HEK293 (cell line): Measurements from ENCODE around the gene GDF9.

Experiments used
- CTCF ChIA-PET: fragments of 350-600 bp; formaldehyde crosslinking; extraction: SDS; loops from one replicate; lab custom pipeline; 2021; ENCODE audit warnings: antibody characterized with exemption; lab: Yijun Ruan, JAX
- POLR2A ChIA-PET: fragments of 300-600 bp; formaldehyde crosslinking; extraction: SDS; loops from one replicate; lab custom pipeline; 2020; ENCODE audit warnings: antibody characterized with exemption, inconsistent platforms; lab: Yijun Ruan, JAX
- H3K27ac ChIP-seq: fragments of 200-500 bp; sonication (Bioruptor generic); 2 replicates; pipeline ENCODE4 v1.5.1; 2014; ENCODE audit warnings: low read depth, low read length, control low read depth, inconsistent platforms; ENCODE audit errors: extremely low read depth
- H3K36me3 ChIP-seq, 2 experiments: fragments of 200-500 bp in 1 of 2; sonication (Bioruptor generic) in 1 of 2; 1 replicate in 1 of 2; 2 replicates in 1 of 2; pipeline ENCODE4 v1.5.1; 2014 to 2017; ENCODE audit warnings: inconsistent platforms in 2 of 2, low read length in 2 of 2; ENCODE audit not compliant: control insufficient read depth in 2 of 2, insufficient read depth in 1 of 2
- H3K4me1 ChIP-seq: fragments of 200-500 bp; sonication (Bioruptor generic); 2 replicates; pipeline ENCODE4 v1.5.1; 2014; ENCODE audit warnings: mild to moderate bottlenecking, low read length, inconsistent platforms; ENCODE audit not compliant: control insufficient read depth, insufficient read depth
- H3K4me3 ChIP-seq: 2 replicates; pipeline ENCODE4 v1.5.1; 2011; ENCODE audit warnings: low read depth, mild to moderate bottlenecking, control low read depth, low read length, moderate library complexity
- H3K9me3 ChIP-seq: fragments of 200-500 bp; sonication (Bioruptor generic); 2 replicates; pipeline ENCODE4 v1.5.1; 2014; ENCODE audit warnings: low read depth, low read length, inconsistent platforms; ENCODE audit not compliant: control insufficient read depth, insufficient read depth
- BCL11B ChIP-seq: fragments of 450-650 bp; formaldehyde crosslinking; IDR thresholded peaks from 2 replicates; pipeline ENCODE4 v1.5.1; 2016; ENCODE audit warnings: low read depth, missing biosample characterization, missing genetic modification characterization
- KLF1 ChIP-seq: fragments of 450-650 bp; formaldehyde crosslinking; IDR thresholded peaks from 2 replicates; pipeline ENCODE4 v1.5.1; 2016; ENCODE audit warnings: missing biosample characterization, missing genetic modification characterization
- ZBTB8A ChIP-seq: fragments of 450-650 bp; formaldehyde crosslinking; IDR thresholded peaks from 2 replicates; pipeline ENCODE4 v1.5.1; 2016; ENCODE audit warnings: missing biosample characterization, missing genetic modification characterization
- ZFP37 ChIP-seq: fragments of 450-650 bp; formaldehyde crosslinking; IDR thresholded peaks from 2 replicates; pipeline ENCODE4 v1.5.1; 2016; ENCODE audit warnings: missing biosample characterization, missing genetic modification characterization
- ZNF155 ChIP-seq: fragments of 450-650 bp; formaldehyde crosslinking; IDR thresholded peaks from 2 replicates; pipeline ENCODE4 v1.5.1; 2016; ENCODE audit warnings: missing biosample characterization, missing genetic modification characterization
- ZNF157 ChIP-seq: fragments of 450-650 bp; formaldehyde crosslinking; IDR thresholded peaks from 2 replicates; pipeline ENCODE4 v1.5.1; 2016; ENCODE audit warnings: missing biosample characterization, missing genetic modification characterization
- ZNF24 ChIP-seq: fragments of 450-650 bp; formaldehyde crosslinking; IDR thresholded peaks from 2 replicates; pipeline ENCODE4 v1.5.1; 2016; ENCODE audit warnings: missing biosample characterization, missing genetic modification characterization
- ZNF521 ChIP-seq: fragments of 450-650 bp; formaldehyde crosslinking; IDR thresholded peaks from 2 replicates; pipeline ENCODE4 v1.5.1; 2017; ENCODE audit warnings: missing biosample characterization, mild to moderate bottlenecking, missing genetic modification characterization
- ZNF530 ChIP-seq: fragments of 450-650 bp; formaldehyde crosslinking; IDR thresholded peaks from 2 replicates; pipeline ENCODE4 v1.5.1; 2016; ENCODE audit warnings: low read depth, missing biosample characterization, missing genetic modification characterization
- ZNF596 ChIP-seq: fragments of 450-650 bp; IDR thresholded peaks from 2 replicates; pipeline ENCODE4 v1.5.0; 2018; ENCODE audit warnings: missing biosample characterization, mild to moderate bottlenecking, missing genetic modification characterization, moderate library complexity
- ZNF623 ChIP-seq: fragments of 450-650 bp; formaldehyde crosslinking; IDR thresholded peaks from 2 replicates; pipeline ENCODE4 v1.5.1; 2016; ENCODE audit warnings: missing biosample characterization, missing genetic modification characterization
- ZNF654 ChIP-seq: fragments of 450-650 bp; formaldehyde crosslinking; IDR thresholded peaks from 2 replicates; pipeline ENCODE4 v1.5.1; 2016; ENCODE audit warnings: low read depth, missing biosample characterization, missing genetic modification characterization
- ZNF785 ChIP-seq: fragments of 450-650 bp; formaldehyde crosslinking; IDR thresholded peaks from 2 replicates; pipeline ENCODE4 v1.5.1; 2016; ENCODE audit warnings: missing biosample characterization, missing genetic modification characterization
- ZNF843 ChIP-seq: fragments of 450-650 bp; formaldehyde crosslinking; IDR thresholded peaks from 2 replicates; pipeline ENCODE4 v1.5.1; 2016; ENCODE audit warnings: missing biosample characterization, missing genetic modification characterization
- ZSCAN16 ChIP-seq: fragments of 450-650 bp; formaldehyde crosslinking; IDR thresholded peaks from 2 replicates; pipeline ENCODE4 v1.5.1; 2016; ENCODE audit warnings: missing biosample characterization, missing genetic modification characterization
- TF ChIP-seq, protein P1 (sequence below): sonication (generic); formaldehyde crosslinking; IDR thresholded peaks from 2 replicates; pipeline ENCODE4 v1.8.1; 2022; ENCODE audit warnings: mild to moderate bottlenecking, moderate library complexity, missing genetic modification reagents
- TF ChIP-seq, protein P2 (sequence below): fragments of 450-650 bp; IDR thresholded peaks from 2 replicates; pipeline ENCODE4 v1.5.1; 2018; ENCODE audit warnings: missing biosample characterization, missing genetic modification characterization
- TF ChIP-seq, protein P3 (sequence below): fragments of 450-650 bp; formaldehyde crosslinking; IDR thresholded peaks from 2 replicates; pipeline ENCODE4 v1.5.1; 2017; ENCODE audit warnings: missing biosample characterization, mild to moderate bottlenecking, missing genetic modification characterization, moderate library complexity
- TF ChIP-seq, protein P4 (sequence below): fragments of 450-650 bp; formaldehyde crosslinking; IDR thresholded peaks from 2 replicates; pipeline ENCODE4 v1.5.1; 2016; ENCODE audit warnings: missing biosample characterization, missing genetic modification characterization
- TF ChIP-seq, protein P5 (sequence below): fragments of 450-650 bp; formaldehyde crosslinking; IDR thresholded peaks from 2 replicates; pipeline ENCODE4 v1.5.1; 2016; ENCODE audit warnings: missing biosample characterization, missing genetic modification characterization
- TF ChIP-seq, protein P6 (sequence below): fragments of 450-650 bp; formaldehyde crosslinking; IDR thresholded peaks from 2 replicates; pipeline ENCODE4 v1.5.1; 2017; ENCODE audit warnings: missing biosample characterization, missing genetic modification characterization
- TF ChIP-seq, protein P7 (sequence below): fragments of 450-650 bp; formaldehyde crosslinking; IDR thresholded peaks from 2 replicates; pipeline ENCODE4 v1.5.1; 2016; ENCODE audit warnings: missing biosample characterization, missing genetic modification characterization

The GDF9 gene

DNA sequence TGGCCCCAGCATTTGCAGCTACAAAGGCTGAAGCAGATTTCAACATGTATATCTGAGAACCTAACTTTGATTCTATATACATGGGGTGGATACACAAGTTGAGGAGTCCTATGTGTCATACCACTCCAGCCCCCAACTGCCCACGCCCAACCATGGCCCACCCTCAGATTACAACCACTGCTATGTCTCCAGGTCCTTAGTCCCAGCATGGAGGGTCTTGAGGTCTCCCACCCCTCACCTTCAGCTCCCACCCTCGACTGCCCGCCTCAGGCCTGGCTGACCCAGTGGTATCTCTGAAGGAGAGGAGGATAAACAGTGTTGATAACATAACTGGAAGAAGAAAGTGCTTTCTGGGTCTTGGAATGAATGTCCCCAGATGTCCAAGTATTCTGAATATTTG is 44.9 kb downstream of the GDF9 start:
- ChIA-PET CTCF (interaction anchor here (0.6 to 6.7 kb wide), 14 partner anchors 7 to 433 kb away, joined by 3 to 58 read pairs (median 10); partner anchors contain the start of genes CCNI2 and SHROOM1), POLR2A (no interaction called here)
- TF ChIP-seq ZFP37 (tag by site-specific recombination) = no peak
- TF ChIP-seq, protein P1, sequence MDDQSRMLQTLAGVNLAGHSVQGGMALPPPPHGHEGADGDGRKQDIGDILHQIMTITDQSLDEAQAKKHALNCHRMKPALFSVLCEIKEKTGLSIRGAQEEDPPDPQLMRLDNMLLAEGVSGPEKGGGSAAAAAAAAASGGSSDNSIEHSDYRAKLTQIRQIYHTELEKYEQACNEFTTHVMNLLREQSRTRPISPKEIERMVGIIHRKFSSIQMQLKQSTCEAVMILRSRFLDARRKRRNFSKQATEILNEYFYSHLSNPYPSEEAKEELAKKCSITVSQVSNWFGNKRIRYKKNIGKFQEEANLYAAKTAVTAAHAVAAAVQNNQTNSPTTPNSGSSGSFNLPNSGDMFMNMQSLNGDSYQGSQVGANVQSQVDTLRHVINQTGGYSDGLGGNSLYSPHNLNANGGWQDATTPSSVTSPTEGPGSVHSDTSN (CRISPR knock-in tag) = no peak
- no peak for TF ChIP-seq ZNF521 (tag by site-specific recombination)
- TF ChIP-seq, protein P2, sequence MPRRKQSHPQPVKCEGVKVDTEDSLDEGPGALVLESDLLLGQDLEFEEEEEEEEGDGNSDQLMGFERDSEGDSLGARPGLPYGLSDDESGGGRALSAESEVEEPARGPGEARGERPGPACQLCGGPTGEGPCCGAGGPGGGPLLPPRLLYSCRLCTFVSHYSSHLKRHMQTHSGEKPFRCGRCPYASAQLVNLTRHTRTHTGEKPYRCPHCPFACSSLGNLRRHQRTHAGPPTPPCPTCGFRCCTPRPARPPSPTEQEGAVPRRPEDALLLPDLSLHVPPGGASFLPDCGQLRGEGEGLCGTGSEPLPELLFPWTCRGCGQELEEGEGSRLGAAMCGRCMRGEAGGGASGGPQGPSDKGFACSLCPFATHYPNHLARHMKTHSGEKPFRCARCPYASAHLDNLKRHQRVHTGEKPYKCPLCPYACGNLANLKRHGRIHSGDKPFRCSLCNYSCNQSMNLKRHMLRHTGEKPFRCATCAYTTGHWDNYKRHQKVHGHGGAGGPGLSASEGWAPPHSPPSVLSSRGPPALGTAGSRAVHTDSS (tag by site-specific recombination) = no peak
- TF ChIP-seq KLF1 = no peak
- TF ChIP-seq, protein P3, sequence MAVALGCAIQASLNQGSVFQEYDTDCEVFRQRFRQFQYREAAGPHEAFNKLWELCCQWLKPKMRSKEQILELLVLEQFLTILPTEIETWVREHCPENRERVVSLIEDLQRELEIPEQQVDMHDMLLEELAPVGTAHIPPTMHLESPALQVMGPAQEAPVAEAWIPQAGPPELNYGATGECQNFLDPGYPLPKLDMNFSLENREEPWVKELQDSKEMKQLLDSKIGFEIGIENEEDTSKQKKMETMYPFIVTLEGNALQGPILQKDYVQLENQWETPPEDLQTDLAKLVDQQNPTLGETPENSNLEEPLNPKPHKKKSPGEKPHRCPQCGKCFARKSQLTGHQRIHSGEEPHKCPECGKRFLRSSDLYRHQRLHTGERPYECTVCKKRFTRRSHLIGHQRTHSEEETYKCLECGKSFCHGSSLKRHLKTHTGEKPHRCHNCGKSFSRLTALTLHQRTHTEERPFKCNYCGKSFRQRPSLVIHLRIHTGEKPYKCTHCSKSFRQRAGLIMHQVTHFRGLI (tag by site-specific recombination) = no peak
- no peak for TF ChIP-seq ZNF155
- H3K36me3 ChIP-seq = peaks cover 0 to 24% of the 10 kb centered on the region in 2 experiments; a peak in 1 of 3 replicates
- no peak overlapping the region for H3K4me3 ChIP-seq
- peaks cover 4% of the 10 kb centered on the region for H3K4me1 ChIP-seq
- H3K27ac ChIP-seq = no peak overlapping the region
- no peaks in the 10 kb centered on the region for H3K9me3 ChIP-seq

DNA sequence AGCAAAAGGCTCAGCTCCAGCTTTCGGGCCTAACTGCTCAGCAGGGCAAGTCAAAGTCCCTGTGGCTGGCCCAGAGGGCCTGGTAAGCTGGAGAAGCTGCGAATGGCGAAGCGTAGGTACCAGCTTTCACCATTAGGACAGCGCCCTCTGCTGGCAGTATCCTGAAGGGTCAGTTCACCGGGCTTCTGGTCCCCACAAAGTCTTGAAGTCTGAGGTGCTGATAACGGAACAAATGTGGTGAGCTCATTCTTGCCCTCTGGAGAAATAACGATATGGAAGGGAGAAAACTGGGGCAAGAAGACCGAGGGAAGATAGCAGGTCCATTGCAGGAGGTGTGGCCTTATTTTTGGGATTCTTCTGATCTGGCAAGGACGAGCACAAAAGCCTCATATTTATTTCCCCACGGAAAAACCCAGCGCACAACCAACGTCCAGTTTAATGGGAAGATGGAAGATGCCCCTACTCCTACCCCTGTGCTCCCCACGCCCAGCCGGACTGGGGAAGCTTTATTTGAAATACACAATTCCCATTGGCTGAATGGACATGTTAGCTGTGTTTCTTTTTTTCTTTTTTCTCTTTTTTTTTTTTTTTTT is 46.0 kb downstream of the GDF9 start:
- Histone ChIP-seq H3K9me3 (no peaks in the 10 kb centered on the region), H3K4me3 (no peak overlapping the region), H3K4me1 (peaks cover 6% of the 10 kb centered on the region), H3K27ac (no peak overlapping the region), H3K36me3 (peaks cover 0 to 24% of the 10 kb centered on the region in 2 experiments; a peak in 1 of 3 replicates)
- ChIA-PET CTCF (interaction anchor here (0.5 to 6.7 kb wide), 50 partner anchors 8 to 1468 kb away, joined by 3 to 58 read pairs (median 4); partner anchors contain the start of genes CCNI2, SHROOM1 and SLC22A4), POLR2A (interaction anchor here (0.6 to 1.2 kb wide), 12 partner anchors 8 to 293 kb away, joined by 3 to 12 read pairs (median 4); partner anchors contain the start of genes CCNI2, GDF9, KIF3A and UQCRQ)
- TF ChIP-seq BCL11B (tag by site-specific recombination) (no peak), ZNF623 (tag by site-specific recombination) (peak; percentile 62), ZNF530 (tag by site-specific recombination) (no peak), ZBTB8A (tag by site-specific recombination) (no peak), ZNF654 (tag by site-specific recombination) (peak; percentile 92), ZNF843 (no peak), ZNF596 (tag by site-specific recombination) (no peak), ZSCAN16 (tag by site-specific recombination) (no peak), ZNF24 (peak; percentile 51; the same call in 1 of the 2 replicates), ZNF157 (tag by site-specific recombination) (no peak), ZNF785 (tag by site-specific recombination) (no peak)
- TF ChIP-seq, protein P4, sequence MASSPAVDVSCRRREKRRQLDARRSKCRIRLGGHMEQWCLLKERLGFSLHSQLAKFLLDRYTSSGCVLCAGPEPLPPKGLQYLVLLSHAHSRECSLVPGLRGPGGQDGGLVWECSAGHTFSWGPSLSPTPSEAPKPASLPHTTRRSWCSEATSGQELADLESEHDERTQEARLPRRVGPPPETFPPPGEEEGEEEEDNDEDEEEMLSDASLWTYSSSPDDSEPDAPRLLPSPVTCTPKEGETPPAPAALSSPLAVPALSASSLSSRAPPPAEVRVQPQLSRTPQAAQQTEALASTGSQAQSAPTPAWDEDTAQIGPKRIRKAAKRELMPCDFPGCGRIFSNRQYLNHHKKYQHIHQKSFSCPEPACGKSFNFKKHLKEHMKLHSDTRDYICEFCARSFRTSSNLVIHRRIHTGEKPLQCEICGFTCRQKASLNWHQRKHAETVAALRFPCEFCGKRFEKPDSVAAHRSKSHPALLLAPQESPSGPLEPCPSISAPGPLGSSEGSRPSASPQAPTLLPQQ (tag by site-specific recombination) = peak; percentile 68; the same call in 1 of the 2 replicates
- TF ChIP-seq, protein P5, sequence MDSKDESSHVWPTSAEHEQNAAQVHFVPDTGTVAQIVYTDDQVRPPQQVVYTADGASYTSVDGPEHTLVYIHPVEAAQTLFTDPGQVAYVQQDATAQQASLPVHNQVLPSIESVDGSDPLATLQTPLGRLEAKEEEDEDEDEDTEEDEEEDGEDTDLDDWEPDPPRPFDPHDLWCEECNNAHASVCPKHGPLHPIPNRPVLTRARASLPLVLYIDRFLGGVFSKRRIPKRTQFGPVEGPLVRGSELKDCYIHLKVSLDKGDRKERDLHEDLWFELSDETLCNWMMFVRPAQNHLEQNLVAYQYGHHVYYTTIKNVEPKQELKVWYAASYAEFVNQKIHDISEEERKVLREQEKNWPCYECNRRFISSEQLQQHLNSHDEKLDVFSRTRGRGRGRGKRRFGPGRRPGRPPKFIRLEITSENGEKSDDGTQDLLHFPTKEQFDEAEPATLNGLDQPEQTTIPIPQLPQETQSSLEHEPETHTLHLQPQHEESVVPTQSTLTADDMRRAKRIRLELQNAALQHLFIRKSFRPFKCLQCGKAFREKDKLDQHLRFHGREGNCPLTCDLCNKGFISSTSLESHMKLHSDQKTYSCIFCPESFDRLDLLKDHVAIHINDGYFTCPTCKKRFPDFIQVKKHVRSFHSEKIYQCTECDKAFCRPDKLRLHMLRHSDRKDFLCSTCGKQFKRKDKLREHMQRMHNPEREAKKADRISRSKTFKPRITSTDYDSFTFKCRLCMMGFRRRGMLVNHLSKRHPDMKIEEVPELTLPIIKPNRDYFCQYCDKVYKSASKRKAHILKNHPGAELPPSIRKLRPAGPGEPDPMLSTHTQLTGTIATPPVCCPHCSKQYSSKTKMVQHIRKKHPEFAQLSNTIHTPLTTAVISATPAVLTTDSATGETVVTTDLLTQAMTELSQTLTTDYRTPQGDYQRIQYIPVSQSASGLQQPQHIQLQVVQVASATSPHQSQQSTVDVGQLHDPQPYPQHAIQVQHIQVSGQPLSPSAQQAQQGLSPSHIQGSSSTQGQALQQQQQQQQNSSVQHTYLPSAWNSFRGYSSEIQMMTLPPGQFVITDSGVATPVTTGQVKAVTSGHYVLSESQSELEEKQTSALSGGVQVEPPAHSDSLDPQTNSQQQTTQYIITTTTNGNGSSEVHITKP (tag by site-specific recombination) = 0 out of 2 replicates have a peak, but pooled peaks have one; percentile 28
- TF ChIP-seq, protein P6, sequence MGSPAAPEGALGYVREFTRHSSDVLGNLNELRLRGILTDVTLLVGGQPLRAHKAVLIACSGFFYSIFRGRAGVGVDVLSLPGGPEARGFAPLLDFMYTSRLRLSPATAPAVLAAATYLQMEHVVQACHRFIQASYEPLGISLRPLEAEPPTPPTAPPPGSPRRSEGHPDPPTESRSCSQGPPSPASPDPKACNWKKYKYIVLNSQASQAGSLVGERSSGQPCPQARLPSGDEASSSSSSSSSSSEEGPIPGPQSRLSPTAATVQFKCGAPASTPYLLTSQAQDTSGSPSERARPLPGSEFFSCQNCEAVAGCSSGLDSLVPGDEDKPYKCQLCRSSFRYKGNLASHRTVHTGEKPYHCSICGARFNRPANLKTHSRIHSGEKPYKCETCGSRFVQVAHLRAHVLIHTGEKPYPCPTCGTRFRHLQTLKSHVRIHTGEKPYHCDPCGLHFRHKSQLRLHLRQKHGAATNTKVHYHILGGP (tag by site-specific recombination) = no peak
- TF ChIP-seq, protein P7, sequence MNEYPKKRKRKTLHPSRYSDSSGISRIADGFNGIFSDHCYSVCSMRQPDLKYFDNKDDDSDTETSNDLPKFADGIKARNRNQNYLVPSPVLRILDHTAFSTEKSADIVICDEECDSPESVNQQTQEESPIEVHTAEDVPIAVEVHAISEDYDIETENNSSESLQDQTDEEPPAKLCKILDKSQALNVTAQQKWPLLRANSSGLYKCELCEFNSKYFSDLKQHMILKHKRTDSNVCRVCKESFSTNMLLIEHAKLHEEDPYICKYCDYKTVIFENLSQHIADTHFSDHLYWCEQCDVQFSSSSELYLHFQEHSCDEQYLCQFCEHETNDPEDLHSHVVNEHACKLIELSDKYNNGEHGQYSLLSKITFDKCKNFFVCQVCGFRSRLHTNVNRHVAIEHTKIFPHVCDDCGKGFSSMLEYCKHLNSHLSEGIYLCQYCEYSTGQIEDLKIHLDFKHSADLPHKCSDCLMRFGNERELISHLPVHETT (tag by site-specific recombination) = no peak
